ENCODE data around the gene LITAFD. TPM values are rescaled to one million over a fixed set of nuclear protein-coding genes. Genes with fewer than 3 reads are reported as not detected.
A peak's percentile ranks its signal among the peaks of the same experiment; 100 is the strongest.

Gene LITAFD
- total and polyA plus RNA-seq, 3 donors from 2014 or later, result 2.2 to 10.5 (median 3.8) TPM

GRCh38 chr16:8887952-8888560 lies 5.9 kb downstream of the LITAFD start:
- H3K9me3 ChIP-seq, result no peaks in the 10 kb centered on the region
- peak; percentile 79 for DNase-seq
- WGBS, 2 donors, result 68 to 86% methylated on average over 9 to 16 of the region's 16 CpGs
- H3K27ac ChIP-seq, result no peak overlapping the region
- intact Hi-C loops (cut with DNase I; ENCODE audit: low total_unique reads), result loop anchor here (10.0 kb wide), 1 partner anchor 323 kb away; no protein-coding TSS in a partner anchor
- no peaks in the 10 kb centered on the region for H3K36me3 ChIP-seq (ENCODE audit: low read depth, missing control alignments)
- H3K4me1 ChIP-seq, result peaks cover 17% of the 10 kb centered on the region
- TF ChIP-seq CTCF (IDR thresholded peaks at IDR 0.05), result no peak
- TF ChIP-seq POLR2A (IDR thresholded peaks at IDR 0.05), result no peak
- H3K4me3 ChIP-seq, result no peak overlapping the region
- no peaks in the 10 kb centered on the region for H3K27me3 ChIP-seq

- DNase-seq, result no peak
- Histone ChIP-seq H3K4me3 (no peak overlapping the region), H3K27me3 (no peaks in the 10 kb centered on the region), H3K27ac (no peak overlapping the region), H3K4me1 (peaks cover 27% of the 10 kb centered on the region), H3K9me3 (no peaks in the 10 kb centered on the region), H3K36me3 (ENCODE audit: low read depth, missing control alignments) (no peaks in the 10 kb centered on the region)
- no peak for TF ChIP-seq CTCF (IDR thresholded peaks at IDR 0.05)
- TF ChIP-seq POLR2A (IDR thresholded peaks at IDR 0.05), result no peak
- 82 to 87% methylated on average over 4 to 22 of the region's 23 CpGs for WGBS, 2 donors
- intact Hi-C loops (cut with DNase I; ENCODE audit: low total_unique reads), result loop anchor here (10.0 kb wide), 1 partner anchor 324 kb away; no protein-coding TSS in a partner anchor
These were observed 7.1 kb downstream of the LITAFD start for GRCh38 chr16:8888951-8889892.

- H3K27ac ChIP-seq, result no peak overlapping the region
- H3K36me3 ChIP-seq (ENCODE audit: low read depth, missing control alignments), result no peaks in the 10 kb centered on the region
- TF ChIP-seq CTCF (IDR thresholded peaks at IDR 0.05) (no peak), POLR2A (IDR thresholded peaks at IDR 0.05) (no peak)
- no peak overlapping the region for H3K4me3 ChIP-seq
- H3K4me1 ChIP-seq, result peaks cover 27% of the 10 kb centered on the region
- 70 to 79% methylated on average over 8 to 14 of the region's 14 CpGs for WGBS, 2 donors
- DNase-seq, result no peak
- H3K9me3 ChIP-seq, result no peaks in the 10 kb centered on the region
- H3K27me3 ChIP-seq, result no peaks in the 10 kb centered on the region
- intact Hi-C loops (cut with DNase I; ENCODE audit: low total_unique reads), result loop anchor here (10.0 kb wide), 1 partner anchor 325 kb away; no protein-coding TSS in a partner anchor
These were observed 7.9 kb downstream of the LITAFD start for GRCh38 chr16:8889893-8890548.

- H3K4me1 ChIP-seq, result peaks cover 27% of the 10 kb centered on the region
- WGBS, 2 donors, result 81 to 84% methylated on average over 5 of the region's 5 CpGs
- intact Hi-C loops (cut with DNase I; ENCODE audit: low total_unique reads), result no loop called here
- no peak for TF ChIP-seq CTCF (IDR thresholded peaks at IDR 0.05)
- no peak for TF ChIP-seq POLR2A (IDR thresholded peaks at IDR 0.05)
- H3K9me3 ChIP-seq, result no peaks in the 10 kb centered on the region
- no peaks in the 10 kb centered on the region for H3K36me3 ChIP-seq (ENCODE audit: low read depth, missing control alignments)
- no peak for DNase-seq
- H3K27ac ChIP-seq, result no peak overlapping the region
- no peak overlapping the region for H3K4me3 ChIP-seq
- H3K27me3 ChIP-seq, result no peaks in the 10 kb centered on the region
These were observed 8.4 kb downstream of the LITAFD start for GRCh38 chr16:8890549-8890921.

Data from testis (tissue), 3 donors.